NCI-H187 treated with DMSO at 0.1 percent for 48 hours (cell line): Measurements from ENCODE around the gene MAP3K8.
"Not testable (repeated sequence)": the region's sequence is repeated elsewhere in the genome, so short reads cannot be mapped to it uniquely, and the experiment has no call there.

Source experiments
- DNase-seq: peaks from one replicate; lab custom pipeline; 2025; lab: John Stamatoyannopoulos, UW

The MAP3K8 gene

DNA sequence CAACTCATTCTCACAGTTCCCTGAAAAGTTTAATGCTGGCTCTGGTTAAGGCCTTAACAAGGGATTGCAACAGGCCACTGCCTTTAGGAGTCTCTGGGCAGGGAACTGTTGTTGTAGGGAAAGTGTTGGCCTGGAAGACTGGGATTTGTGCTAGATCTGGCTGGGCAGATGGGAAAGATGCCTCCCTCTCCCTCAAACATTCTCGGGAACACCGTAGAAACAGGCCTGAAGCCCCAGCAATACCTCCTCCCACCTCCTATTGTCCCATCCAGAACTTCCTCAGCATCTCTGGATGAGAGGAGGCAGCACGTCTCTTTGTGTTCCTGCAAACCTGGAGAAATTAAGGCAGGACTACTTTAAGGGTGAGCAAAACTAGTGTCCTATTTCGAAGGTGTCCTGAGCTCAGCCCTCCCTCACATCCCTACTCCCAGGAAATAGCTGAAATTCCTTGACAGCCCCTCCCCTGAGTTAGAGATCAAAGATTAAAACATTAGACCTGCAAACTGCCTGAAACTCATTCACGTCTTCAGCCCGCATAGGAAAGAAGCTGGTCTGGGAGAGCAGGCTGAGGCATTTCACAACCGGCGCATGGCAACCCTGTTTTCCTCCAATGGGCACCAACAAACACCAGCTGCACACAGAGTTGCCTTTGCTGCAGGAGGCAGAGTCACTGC is 10.9 kb upstream of the MAP3K8 start:
- DNase-seq = no peak

DNA sequence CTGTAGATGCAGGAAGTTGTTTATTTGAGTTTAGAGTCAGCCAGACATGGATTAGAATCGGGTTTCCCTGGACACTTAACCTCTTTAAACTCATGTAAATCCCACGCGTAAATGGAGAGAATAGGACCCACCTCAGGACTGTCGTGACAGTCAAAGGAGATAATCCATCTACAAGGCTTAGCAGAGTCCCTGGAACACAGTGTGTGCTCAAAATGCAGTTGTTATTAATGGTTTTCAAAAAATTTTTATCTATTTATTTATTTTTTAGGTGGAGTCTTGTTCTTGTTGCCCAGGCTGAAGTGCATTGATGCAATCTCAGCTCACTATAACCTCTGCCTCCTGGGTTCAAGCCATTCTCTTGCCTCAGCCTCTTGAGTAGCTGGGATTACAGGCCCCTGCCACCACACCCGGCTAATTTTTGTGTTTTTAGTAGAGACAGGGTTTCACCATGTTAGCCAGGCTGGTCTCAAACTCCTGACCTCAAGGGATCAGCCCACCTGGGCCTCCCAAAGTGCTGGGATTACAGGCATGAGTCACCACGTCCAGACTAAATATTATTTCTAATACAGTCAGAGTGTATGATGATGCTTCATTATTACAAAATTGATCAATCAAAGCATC is 10.2 kb upstream of the MAP3K8 start:
- not testable (repeated sequence) for DNase-seq

GRCh38 chr10:30425336-30426075 is 8.5 kb upstream of the MAP3K8 start:
- DNase-seq = no peak

GRCh38 chr10:30430544-30431298 is 3.3 kb upstream of the MAP3K8 start:
- no peak for DNase-seq

- no peak for DNase-seq
These were observed 2.5 kb upstream of the MAP3K8 start for GRCh38 chr10:30431435-30431911.

- DNase-seq = no peak
These were observed 1.2 kb upstream of the MAP3K8 start for GRCh38 chr10:30432622-30433305.

DNA sequence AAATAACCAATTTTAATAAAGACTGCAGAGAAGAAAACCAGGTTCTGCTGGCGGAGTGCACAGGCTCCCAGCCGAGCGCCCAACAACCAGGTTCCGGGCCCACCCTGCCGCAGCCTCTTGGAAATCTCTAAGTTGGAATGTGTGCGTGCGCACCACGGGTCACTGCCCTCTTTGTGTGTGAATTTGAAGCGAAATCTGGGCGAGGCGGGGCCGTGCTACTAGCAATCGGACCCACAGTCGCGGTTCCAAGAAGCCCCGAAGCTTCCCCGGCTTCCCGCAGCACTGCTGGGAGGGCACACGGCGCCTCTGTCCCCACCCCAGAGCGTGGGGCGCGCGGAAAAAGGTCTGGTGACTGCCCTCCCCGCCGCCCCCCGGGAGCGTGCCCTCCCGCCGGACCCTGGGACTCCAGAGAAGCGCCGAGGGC is 666 bp upstream of the MAP3K8 start:
- no peak for DNase-seq

DNA sequence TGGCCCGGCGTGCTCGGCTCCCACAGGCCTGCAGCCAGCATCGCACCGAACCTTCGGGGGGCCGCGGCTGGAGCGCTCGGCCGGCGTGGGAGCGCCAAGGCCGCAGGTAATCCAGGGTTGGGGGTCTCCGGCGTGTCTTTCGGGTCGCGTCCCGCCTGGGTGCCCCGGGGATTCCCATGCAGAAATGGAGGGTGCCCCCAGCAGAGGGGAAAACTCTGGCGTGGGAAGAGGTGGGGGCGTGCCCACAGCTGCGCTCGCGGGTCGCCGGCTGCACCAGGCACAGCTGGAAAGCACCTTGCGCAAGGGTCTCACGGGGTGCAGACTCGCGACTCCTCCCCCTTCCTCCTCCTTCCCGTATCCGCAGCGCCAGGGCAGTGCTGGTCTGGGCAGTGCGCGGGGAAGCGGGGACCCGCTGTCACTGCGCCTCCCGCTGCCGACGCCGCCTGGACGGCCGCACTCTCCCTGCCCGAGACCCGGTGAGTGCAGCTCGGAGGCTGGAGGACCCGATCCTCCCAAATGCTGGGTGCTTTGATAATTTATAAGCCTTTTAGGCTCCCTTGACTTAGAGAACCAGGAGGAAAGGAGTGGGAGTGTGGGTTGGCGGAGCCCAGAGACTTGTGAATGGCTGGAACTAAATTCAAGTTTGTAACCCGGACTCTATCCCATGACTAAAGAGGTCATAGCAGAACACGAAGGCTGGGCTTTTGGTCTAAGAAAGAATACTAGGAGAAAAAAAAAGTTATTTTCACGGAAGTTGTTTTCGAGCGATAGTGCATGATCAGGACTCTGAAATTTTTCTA is 489 bp downstream of the MAP3K8 start:
- no peak for DNase-seq

GRCh38 chr10:30435073-30435422 is 1.1 kb downstream of the MAP3K8 start:
- no peak for DNase-seq

DNA sequence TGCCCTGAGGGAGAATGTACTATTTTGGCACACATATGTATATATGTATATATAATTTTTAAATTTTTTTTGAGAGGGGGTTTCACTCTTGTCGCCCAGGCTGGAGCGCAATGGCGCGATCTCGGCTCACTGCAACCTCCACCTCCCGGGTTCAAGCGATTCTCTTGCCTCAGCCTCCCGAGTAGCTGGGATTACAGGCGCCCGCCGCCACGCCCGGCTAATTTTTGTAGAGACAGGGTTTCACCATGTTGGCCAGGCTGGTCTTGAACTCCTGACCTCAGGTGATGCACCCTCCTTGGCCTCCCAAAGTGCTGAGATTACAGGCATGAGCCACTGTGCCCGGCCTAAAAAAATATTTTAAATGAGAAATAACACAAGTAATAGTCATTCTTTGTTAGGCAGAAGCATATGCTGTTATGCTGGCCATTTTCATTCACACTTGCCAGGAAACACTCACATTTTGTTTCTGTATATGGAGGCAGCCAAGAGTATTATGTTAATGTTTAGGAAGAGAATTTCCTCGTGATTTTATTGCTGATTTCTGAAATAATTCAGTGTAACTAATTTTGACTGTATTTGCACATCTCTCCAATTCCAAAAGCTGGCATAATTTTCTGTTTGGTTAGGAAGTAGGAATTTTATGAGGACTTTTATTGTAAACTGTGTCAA is 1.6 kb downstream of the MAP3K8 start:
- DNase-seq = not testable (repeated sequence)

DNA sequence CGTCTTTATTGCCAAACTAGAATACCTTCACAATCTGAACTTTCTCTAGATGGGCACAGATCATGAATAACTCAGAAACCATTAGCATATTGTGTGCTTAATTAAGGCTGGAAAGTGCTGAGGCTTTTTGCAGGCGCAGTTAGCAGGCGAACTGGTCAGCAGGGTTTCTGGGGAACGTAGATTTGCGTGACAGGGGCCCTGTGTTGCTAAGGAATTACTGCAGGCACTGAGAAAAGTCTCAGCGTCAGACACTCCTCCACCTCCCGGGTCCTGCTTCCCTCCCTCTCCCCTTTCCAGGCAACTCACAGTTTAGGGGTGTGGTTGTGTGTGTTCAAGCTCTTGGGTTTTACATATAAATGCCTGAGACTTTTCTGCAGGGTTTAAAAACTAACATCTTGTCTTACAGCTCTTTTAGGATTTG is 2.2 kb downstream of the MAP3K8 start:
- DNase-seq = no peak

GRCh38 chr10:30436671-30437030 is 2.7 kb downstream of the MAP3K8 start:
- DNase-seq = no peak

- no peak for DNase-seq
These were observed 3.3 kb downstream of the MAP3K8 start for GRCh38 chr10:30437031-30437841.

DNA sequence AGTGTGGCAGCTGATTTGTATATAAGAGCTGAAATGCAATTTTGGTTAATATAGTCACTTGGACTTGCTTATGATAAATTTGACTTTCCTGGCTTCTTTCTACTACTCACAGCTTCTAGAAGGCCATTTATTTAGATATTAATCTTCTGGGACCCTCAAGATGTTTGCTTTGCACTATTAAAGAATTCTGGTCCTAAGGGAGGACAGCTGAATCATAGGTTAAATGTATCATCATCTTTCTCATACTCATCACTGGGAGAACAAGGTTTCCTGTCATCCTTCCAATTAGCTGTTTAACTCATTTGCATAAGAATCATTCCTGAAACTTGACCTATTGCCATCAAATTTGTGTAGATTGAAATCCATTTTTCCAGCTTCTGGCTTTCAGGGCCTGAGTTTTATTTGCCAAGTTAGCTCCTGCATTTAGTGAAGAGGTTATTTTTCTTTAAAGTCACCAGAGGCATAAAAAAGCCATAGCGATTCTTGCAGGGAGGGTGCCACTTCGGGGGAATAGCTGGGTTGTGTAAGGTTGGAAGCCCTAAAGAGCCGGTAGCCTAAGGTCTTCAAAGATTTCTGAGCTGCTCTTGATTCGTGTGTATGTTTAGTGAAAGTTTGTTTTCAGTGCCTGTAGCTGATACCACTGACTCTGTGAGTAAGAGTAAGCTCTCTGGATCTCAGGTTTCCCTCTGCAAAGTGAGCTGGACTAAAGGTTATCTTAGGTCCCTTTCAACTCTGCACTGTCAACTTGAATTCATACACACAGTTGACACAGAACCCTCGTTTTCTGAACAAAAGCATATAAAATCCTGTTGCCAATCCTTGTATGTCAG is 4.3 kb downstream of the MAP3K8 start:
- no peak for DNase-seq

- DNase-seq = no peak
These were observed 5.9 kb downstream of the MAP3K8 start for GRCh38 chr10:30439931-30440330.

DNA sequence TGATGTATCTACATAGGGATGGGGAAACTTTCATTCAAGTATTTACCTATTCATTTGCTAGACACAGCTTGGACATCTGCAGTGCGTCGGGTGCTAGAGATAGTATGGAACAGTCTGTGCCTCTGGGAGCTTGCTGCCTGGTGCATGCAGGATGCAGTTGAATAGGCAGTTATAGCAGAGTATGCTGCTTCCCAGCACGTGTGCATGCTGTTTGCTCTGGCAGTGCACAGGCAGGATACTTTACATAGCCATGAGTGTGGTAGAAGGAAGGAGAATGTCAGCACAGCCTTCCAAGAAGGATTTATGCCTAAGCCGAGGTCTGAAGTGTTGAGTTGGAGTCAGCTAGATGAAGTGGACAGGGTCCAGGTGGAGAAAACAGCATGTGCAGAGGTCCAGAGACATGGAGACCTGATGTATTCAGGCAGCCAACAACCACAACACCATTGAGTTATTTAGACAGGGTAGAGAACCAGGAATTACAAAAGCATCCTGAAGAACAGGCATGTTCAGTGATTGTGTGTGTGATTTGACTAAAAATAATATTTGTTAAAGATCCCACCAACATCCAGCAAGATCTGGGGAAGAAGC is 8.1 kb downstream of the MAP3K8 start:
- no peak for DNase-seq

DNA sequence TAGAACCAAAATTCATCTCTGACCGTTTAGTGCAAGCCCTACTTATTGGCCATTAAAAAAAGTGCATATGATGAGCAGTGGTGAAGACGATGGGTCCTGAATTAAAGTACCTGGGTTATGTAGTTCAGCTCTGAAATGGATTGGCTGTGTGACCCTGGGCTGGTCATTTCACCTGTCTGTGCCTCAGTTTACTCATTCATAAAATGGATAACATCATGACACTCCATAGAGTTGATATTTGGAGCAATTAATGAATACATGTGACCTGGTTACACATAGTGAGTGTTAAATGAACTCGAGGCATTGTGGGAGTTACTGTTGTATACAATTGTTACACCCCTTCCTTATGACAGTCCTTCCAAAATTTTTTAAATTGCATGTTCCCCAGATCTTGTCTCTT is 9.1 kb downstream of the MAP3K8 start:
- DNase-seq = no peak

- no peak for DNase-seq
These were observed 11.7 kb downstream of the MAP3K8 start for GRCh38 chr10:30445711-30446110.
